Thyroid gland (tissue), 4 donors: Measurements from ENCODE around the gene FNDC7. TPM values are rescaled to one million over a fixed set of nuclear protein-coding genes. Genes with fewer than 3 reads are reported as not detected.
"Not testable (repeated sequence)": the region's sequence is repeated elsewhere in the genome, so short reads cannot be mapped to it uniquely, and the experiment has no call there.

ENCODE experiments used
- DNase-seq, 2 donors: peaks; one replicate each; pipeline ENCODE4 v3.0.0-alpha.2; 2019
- H3K27ac ChIP-seq, 3 donors: fragments of 200-600 bp; sonication (generic); 1 replicate in 2 of 3; 2 replicates in 1 of 3; pipeline ENCODE4 v1.5.1; 2016 to 2019; ENCODE audit warnings: mild to moderate bottlenecking in 1 of 3, moderate library complexity in 1 of 3
- H3K27me3 ChIP-seq: fragments of 200-600 bp; sonication (generic); one replicate; pipeline ENCODE4 v1.5.1; 2019
- H3K36me3 ChIP-seq, 2 donors: fragments of 200-600 bp; sonication (generic); one replicate each; pipeline ENCODE4 v1.5.1; 2016 to 2019
- H3K4me1 ChIP-seq, 2 donors: fragments of 200-600 bp; sonication (generic); one replicate each; pipeline ENCODE4 v1.5.1; 2017 to 2019
- H3K4me3 ChIP-seq, 3 donors: fragments of 200-600 bp; sonication (generic); replicated peaks in 1 of 3; 1 replicate in 2 of 3; 2 replicates in 1 of 3; pipeline ENCODE4 v1.5.1; 2016; ENCODE audit warnings: mild to moderate bottlenecking in 1 of 3
- H3K9me3 ChIP-seq: fragments of 200-600 bp; sonication (generic); one replicate; pipeline ENCODE4 v1.5.1; 2017
- POLR2A ChIP-seq, 2 donors: fragments of 450-650 bp; IDR thresholded peaks; one replicate each; pipeline ENCODE4 v1.6.1; 2017; ENCODE audit warnings: antibody characterized with exemption in 2 of 2, mild to moderate bottlenecking in 2 of 2, moderate library complexity in 1 of 2
- whole genome bisulfite sequencing, 2 donors: methylation state at CpG; one replicate each; pipeline ENCODE4 v1.1.5; 2017; 5-methylcytosine and 5-hydroxymethylcytosine counted together
- intact Hi-C: fragments of 100-400 bp; cut with DNase I; formaldehyde crosslinking; loops from one replicate; pipeline ENCODE4 v1.15.1; 2023
- total RNA-seq, 4 donors: library from RNA; depleted of rRNA; stranded (reverse); fragments of >200 nt; gene quantifications; one replicate each; pipeline ENCODE4 v1.2.3, GENCODE V29; 2016
- TF ChIP-seq, protein P1 (sequence below), 6 experiments: fragments of 200-600 bp in 3 of 6; fragments of 450-650 bp in 3 of 6; sonication (generic) in 3 of 6; IDR thresholded peaks; one replicate each; pipeline ENCODE4 v1.5.1; 2016 to 2019; ENCODE audit warnings: antibody characterized with exemption in 6 of 6, mild to moderate bottlenecking in 2 of 6, inconsistent platforms in 1 of 6, moderate library complexity in 1 of 6

The FNDC7 gene
- total RNA-seq, 4 donors from 2014 or later, result not detected

GRCh38 chr1:108679586-108680213 lies 33.0 kb upstream of the FNDC7 start:
- no peaks in the 10 kb centered on the region for H3K27me3 ChIP-seq
- no peak overlapping the region for H3K4me3 ChIP-seq
- DNase-seq, result no peak
- intact Hi-C loops, result no loop called here
- H3K9me3 ChIP-seq, result no peaks in the 10 kb centered on the region
- no peaks in the 10 kb centered on the region for H3K4me1 ChIP-seq
- 69 to 78% methylated on average over 10 of the region's 10 CpGs for WGBS, 2 donors
- H3K36me3 ChIP-seq, result no peaks in the 10 kb centered on the region
- TF ChIP-seq, protein P1, sequence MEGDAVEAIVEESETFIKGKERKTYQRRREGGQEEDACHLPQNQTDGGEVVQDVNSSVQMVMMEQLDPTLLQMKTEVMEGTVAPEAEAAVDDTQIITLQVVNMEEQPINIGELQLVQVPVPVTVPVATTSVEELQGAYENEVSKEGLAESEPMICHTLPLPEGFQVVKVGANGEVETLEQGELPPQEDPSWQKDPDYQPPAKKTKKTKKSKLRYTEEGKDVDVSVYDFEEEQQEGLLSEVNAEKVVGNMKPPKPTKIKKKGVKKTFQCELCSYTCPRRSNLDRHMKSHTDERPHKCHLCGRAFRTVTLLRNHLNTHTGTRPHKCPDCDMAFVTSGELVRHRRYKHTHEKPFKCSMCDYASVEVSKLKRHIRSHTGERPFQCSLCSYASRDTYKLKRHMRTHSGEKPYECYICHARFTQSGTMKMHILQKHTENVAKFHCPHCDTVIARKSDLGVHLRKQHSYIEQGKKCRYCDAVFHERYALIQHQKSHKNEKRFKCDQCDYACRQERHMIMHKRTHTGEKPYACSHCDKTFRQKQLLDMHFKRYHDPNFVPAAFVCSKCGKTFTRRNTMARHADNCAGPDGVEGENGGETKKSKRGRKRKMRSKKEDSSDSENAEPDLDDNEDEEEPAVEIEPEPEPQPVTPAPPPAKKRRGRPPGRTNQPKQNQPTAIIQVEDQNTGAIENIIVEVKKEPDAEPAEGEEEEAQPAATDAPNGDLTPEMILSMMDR (IDR thresholded peaks at IDR 0.05), result no peak
- no peak for TF ChIP-seq POLR2A (IDR thresholded peaks at IDR 0.05)
- H3K27ac ChIP-seq, result no peak overlapping the region

- DNase-seq, intact Hi-C loops: not testable (repeated sequence)
Observed at GRCh38 chr1:108681701-108682100, 31.0 kb upstream of the FNDC7 start.

GRCh38 chr1:108685529-108685928 lies 27.2 kb upstream of the FNDC7 start:
- Histone ChIP-seq H3K27ac (no peak overlapping the region), H3K36me3 (no peaks in the 10 kb centered on the region), H3K27me3 (no peaks in the 10 kb centered on the region), H3K4me3 (no peak overlapping the region), H3K9me3 (no peaks in the 10 kb centered on the region), H3K4me1 (no peaks in the 10 kb centered on the region)
- TF ChIP-seq, protein P1 (IDR thresholded peaks at IDR 0.05), result no peak
- 75 to 83% methylated on average over 1 of the region's 1 CpG for WGBS, 2 donors
- DNase-seq, result no peak
- intact Hi-C loops, result no loop called here

More at GRCh38 chr1:108681701-108682100, 31.0 kb upstream of the FNDC7 start:
- H3K9me3 ChIP-seq, H3K36me3 ChIP-seq, H3K4me1 ChIP-seq, H3K27me3 ChIP-seq, H3K4me3 ChIP-seq, H3K27ac ChIP-seq: not testable (repeated sequence)
- 56 to 62% methylated on average over 4 of the region's 4 CpGs for WGBS, 2 donors

GRCh38 chr1:108686614-108687313 lies 25.9 kb upstream of the FNDC7 start:
- TF ChIP-seq, protein P1 (IDR thresholded peaks at IDR 0.05), result no peak
- TF ChIP-seq POLR2A (IDR thresholded peaks at IDR 0.05), result no peak
- 53 to 57% methylated on average over 2 of the region's 2 CpGs for WGBS, 2 donors
- Histone ChIP-seq H3K4me3 (no peak overlapping the region), H3K27ac (no peak overlapping the region), H3K36me3 (no peaks in the 10 kb centered on the region), H3K27me3 (no peaks in the 10 kb centered on the region), H3K9me3 (no peaks in the 10 kb centered on the region), H3K4me1 (peaks cover 5 to 7% of the 10 kb centered on the region in 2 donors)
- no peak for DNase-seq
- intact Hi-C loops, result no loop called here

- Histone ChIP-seq H3K4me1 (peaks cover 19 to 23% of the 10 kb centered on the region in 2 donors), H3K27ac (peak overlapping the region; percentile 93 to 97 (median 95)), H3K4me3 (peak overlapping the region; percentile 62 to 75 (median 70)), H3K9me3 (no peaks in the 10 kb centered on the region), H3K27me3 (no peaks in the 10 kb centered on the region), H3K36me3 (peaks cover 0 to 4% of the 10 kb centered on the region in 2 donors)
- TF ChIP-seq, protein P1 (IDR thresholded peaks at IDR 0.05), result no peak
- no peak for DNase-seq
- intact Hi-C loops, result no loop called here
- 32% methylated on average over 12 of the region's 12 CpGs for WGBS, 2 donors
Observed at GRCh38 chr1:108691128-108691941, 21.4 kb upstream of the FNDC7 start.
